Thyroid gland (tissue), 4 donors: ENCODE measurements around the gene RPAIN. TPM values are rescaled to one million over a fixed set of nuclear protein-coding genes. Genes with fewer than 3 reads are reported as not detected.

Experiments
- DNase-seq, 2 donors: peaks; one replicate each; pipeline ENCODE4 v3.0.0-alpha.2; 2019
- H3K27ac ChIP-seq, 3 donors: fragments of 200-600 bp; sonication (generic); 1 replicate in 2 of 3; 2 replicates in 1 of 3; pipeline ENCODE4 v1.5.1; 2016 to 2019; ENCODE audit warnings: mild to moderate bottlenecking in 1 of 3, moderate library complexity in 1 of 3
- H3K27me3 ChIP-seq: fragments of 200-600 bp; sonication (generic); one replicate; pipeline ENCODE4 v1.5.1; 2019
- H3K36me3 ChIP-seq, 2 donors: fragments of 200-600 bp; sonication (generic); one replicate each; pipeline ENCODE4 v1.5.1; 2016 to 2019
- H3K4me1 ChIP-seq, 2 donors: fragments of 200-600 bp; sonication (generic); one replicate each; pipeline ENCODE4 v1.5.1; 2017 to 2019
- H3K4me3 ChIP-seq, 3 donors: fragments of 200-600 bp; sonication (generic); replicated peaks in 1 of 3; 1 replicate in 2 of 3; 2 replicates in 1 of 3; pipeline ENCODE4 v1.5.1; 2016; ENCODE audit warnings: mild to moderate bottlenecking in 1 of 3
- H3K9me3 ChIP-seq: fragments of 200-600 bp; sonication (generic); one replicate; pipeline ENCODE4 v1.5.1; 2017
- POLR2A ChIP-seq, 2 donors: fragments of 450-650 bp; IDR thresholded peaks; one replicate each; pipeline ENCODE4 v1.6.1; 2017; ENCODE audit warnings: antibody characterized with exemption in 2 of 2, mild to moderate bottlenecking in 2 of 2, moderate library complexity in 1 of 2
- WGBS, 2 donors: methylation state at CpG; one replicate each; pipeline ENCODE4 v1.1.5; 2017; 5-methylcytosine and 5-hydroxymethylcytosine counted together
- intact Hi-C: fragments of 100-400 bp; cut with DNase I; formaldehyde crosslinking; loops from one replicate; pipeline ENCODE4 v1.15.1; 2023
- total RNA-seq, 4 donors: library from RNA; depleted of rRNA; stranded (reverse); fragments of >200 nt; gene quantifications; one replicate each; pipeline ENCODE4 v1.2.3, GENCODE V29; 2016
- TF ChIP-seq, protein P1 (sequence below), 6 experiments: fragments of 200-600 bp in 3 of 6; fragments of 450-650 bp in 3 of 6; sonication (generic) in 3 of 6; IDR thresholded peaks; one replicate each; pipeline ENCODE4 v1.5.1; 2016 to 2019; ENCODE audit warnings: antibody characterized with exemption in 6 of 6, mild to moderate bottlenecking in 2 of 6, inconsistent platforms in 1 of 6, moderate library complexity in 1 of 6

RPAIN gene
- total RNA-seq, 4 donors from 2014 or later: 33.9 to 67.1 (median 49.4) TPM

GRCh38 chr17:5416901-5417300 is 3.1 kb upstream of the RPAIN start:
- intact Hi-C loops: no loop called here
- TF ChIP-seq, protein P1, sequence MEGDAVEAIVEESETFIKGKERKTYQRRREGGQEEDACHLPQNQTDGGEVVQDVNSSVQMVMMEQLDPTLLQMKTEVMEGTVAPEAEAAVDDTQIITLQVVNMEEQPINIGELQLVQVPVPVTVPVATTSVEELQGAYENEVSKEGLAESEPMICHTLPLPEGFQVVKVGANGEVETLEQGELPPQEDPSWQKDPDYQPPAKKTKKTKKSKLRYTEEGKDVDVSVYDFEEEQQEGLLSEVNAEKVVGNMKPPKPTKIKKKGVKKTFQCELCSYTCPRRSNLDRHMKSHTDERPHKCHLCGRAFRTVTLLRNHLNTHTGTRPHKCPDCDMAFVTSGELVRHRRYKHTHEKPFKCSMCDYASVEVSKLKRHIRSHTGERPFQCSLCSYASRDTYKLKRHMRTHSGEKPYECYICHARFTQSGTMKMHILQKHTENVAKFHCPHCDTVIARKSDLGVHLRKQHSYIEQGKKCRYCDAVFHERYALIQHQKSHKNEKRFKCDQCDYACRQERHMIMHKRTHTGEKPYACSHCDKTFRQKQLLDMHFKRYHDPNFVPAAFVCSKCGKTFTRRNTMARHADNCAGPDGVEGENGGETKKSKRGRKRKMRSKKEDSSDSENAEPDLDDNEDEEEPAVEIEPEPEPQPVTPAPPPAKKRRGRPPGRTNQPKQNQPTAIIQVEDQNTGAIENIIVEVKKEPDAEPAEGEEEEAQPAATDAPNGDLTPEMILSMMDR (IDR thresholded peaks at IDR 0.05): no peak
- no peak for TF ChIP-seq POLR2A (IDR thresholded peaks at IDR 0.05)
- peaks cover 26 to 27% of the 10 kb centered on the region in 2 donors for H3K36me3 ChIP-seq
- H3K4me1 ChIP-seq: peaks cover 21 to 31% of the 10 kb centered on the region in 2 donors
- no peak overlapping the region for H3K27ac ChIP-seq
- DNase-seq: no peak
- H3K4me3 ChIP-seq: no peak overlapping the region
- no peaks in the 10 kb centered on the region for H3K9me3 ChIP-seq
- WGBS, 2 donors: 88 to 97% methylated on average over 2 of the region's 2 CpGs
- H3K27me3 ChIP-seq: no peaks in the 10 kb centered on the region

DNA sequence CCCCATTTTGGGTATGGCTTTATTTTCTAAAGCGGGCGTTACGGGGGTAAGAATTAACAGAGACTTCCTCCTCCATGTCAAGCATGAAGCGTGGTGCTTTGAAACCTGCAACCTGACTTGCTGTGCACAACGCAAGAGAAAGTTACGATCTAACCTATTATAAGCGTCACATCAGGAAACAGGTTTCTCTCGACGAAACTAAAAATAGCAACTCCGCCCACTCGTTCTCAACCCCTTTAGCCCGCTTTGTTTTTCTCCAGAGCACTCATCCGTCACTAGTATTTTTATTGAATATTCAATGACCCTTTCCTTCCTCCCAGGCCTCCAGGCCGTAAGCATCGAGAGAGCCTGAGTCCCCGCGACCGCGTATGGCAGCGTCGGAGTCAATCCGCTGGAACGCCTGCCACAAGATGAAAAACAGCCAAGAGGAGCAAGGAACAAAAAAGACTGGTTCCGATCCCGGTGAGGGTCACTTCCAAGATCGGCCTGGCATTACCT is 1.1 kb upstream of the RPAIN start:
- intact Hi-C loops: no loop called here

DNA sequence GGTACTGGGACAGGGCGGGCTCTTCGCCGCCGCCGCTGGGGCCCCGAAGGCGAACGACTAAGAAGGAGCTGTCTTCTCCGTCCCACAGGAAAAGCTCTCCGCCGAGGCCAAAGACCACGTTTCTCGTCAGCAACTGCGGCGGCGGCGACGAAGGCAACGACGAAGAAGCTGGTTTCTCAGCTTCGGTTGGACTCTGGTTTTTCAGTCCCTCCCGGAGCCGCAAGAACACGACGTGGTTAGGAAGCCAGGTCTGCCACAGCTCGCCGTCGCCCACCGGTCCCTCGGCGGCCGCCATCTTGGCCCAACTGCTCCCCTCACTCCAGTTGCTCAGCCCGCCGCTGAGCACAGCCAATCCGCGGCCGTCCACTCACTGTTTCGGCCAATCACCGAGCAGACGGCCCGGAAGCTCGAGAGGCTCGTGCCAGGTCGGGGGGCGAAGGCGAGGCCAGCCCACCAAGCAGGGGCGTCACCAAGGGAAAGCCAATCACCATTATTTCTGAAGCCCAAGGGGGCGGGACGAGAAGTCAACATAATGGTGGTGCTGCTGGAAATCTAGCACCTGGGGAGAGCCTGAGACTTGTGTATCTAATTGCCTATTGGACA is 525 bp upstream of the RPAIN start, which contains the start of gene NUP88:
Gene NUP88 (minus strand): TSS at position 307 of the 603 bp plus-strand sequence. CDS start 12 bp downstream, at position 295.
- Histone ChIP-seq H3K36me3 (peaks cover 16 to 19% of the 10 kb centered on the region in 2 donors), H3K27me3 (no peaks in the 10 kb centered on the region), H3K4me3 (peak within 1 kb of the TSS; percentile 50 to 91 (median 71)), H3K9me3 (no peaks in the 10 kb centered on the region), H3K4me1 (peaks cover 21 to 31% of the 10 kb centered on the region in 2 donors), H3K27ac (peak within 1 kb of the TSS; percentile 94 to 96 (median 95))
- intact Hi-C loops: no loop called here
- WGBS, 2 donors: 0 to 1% methylated on average over 12 to 21 of the region's 49 CpGs
- TF ChIP-seq POLR2A (IDR thresholded peaks at IDR 0.05): peak; percentile 81 to 82
- TF ChIP-seq, protein P1 (IDR thresholded peaks at IDR 0.05): no peak
- DNase-seq: peak; percentile 97 to 98

More for the DNA sequence above, 1.1 kb upstream of the RPAIN start:
- Histone ChIP-seq H3K27me3 (no peaks in the 10 kb centered on the region), H3K4me3 (peak overlapping the region; percentile 50 to 91 (median 71)), H3K4me1 (peaks cover 21 to 31% of the 10 kb centered on the region in 2 donors), H3K27ac (peak overlapping the region; percentile 94 to 96 (median 95)), H3K9me3 (no peaks in the 10 kb centered on the region), H3K36me3 (peaks cover 17 to 21% of the 10 kb centered on the region in 2 donors)
- WGBS, 2 donors: 0 to 1% methylated on average over 23 to 25 of the region's 26 CpGs
- peak in 1 of 2 donors; percentile 33 for TF ChIP-seq POLR2A (IDR thresholded peaks at IDR 0.05)
- TF ChIP-seq, protein P1 (IDR thresholded peaks at IDR 0.05): no peak
- DNase-seq: peak; percentile 80

DNA sequence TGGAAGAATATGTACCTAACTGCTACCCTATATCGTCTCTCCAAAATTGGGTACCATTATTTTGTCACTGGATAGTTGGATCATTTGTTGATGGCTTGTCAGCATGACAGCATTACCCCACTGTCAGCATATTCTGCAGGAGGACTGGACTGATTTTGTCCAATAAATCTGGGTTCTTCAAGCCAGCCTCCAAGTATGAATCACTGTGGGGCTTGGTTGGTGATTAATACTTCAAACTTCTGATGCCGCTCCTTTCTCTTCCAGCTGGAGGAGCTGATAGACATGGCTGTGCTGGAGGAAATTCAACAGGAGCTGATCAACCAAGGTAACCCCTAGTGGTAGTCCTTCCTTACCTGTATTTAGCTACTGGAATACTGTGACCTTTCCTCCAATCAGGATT is 2.5 kb downstream of the RPAIN start:
- Histone ChIP-seq H3K9me3 (no peaks in the 10 kb centered on the region), H3K27ac (no peak overlapping the region), H3K4me3 (no peak overlapping the region), H3K36me3 (peaks cover 22 to 38% of the 10 kb centered on the region in 2 donors), H3K27me3 (no peaks in the 10 kb centered on the region), H3K4me1 (peaks cover 15 to 19% of the 10 kb centered on the region in 2 donors)
- TF ChIP-seq, protein P1 (IDR thresholded peaks at IDR 0.05): no peak
- TF ChIP-seq POLR2A (IDR thresholded peaks at IDR 0.05): no peak
- 90 to 96% methylated on average over 2 of the region's 2 CpGs for WGBS, 2 donors
- intact Hi-C loops: no loop called here
- DNase-seq: no peak

- DNase-seq: no peak
- intact Hi-C loops: no loop called here
- peaks cover 9% of the 10 kb centered on the region in 2 donors for H3K4me1 ChIP-seq
- peaks cover 22 to 47% of the 10 kb centered on the region in 2 donors for H3K36me3 ChIP-seq
- TF ChIP-seq, protein P1 (IDR thresholded peaks at IDR 0.05): no peak
- TF ChIP-seq POLR2A (IDR thresholded peaks at IDR 0.05): no peak
- 76 to 77% methylated on average over 1 of the region's 1 CpG for WGBS, 2 donors
- no peaks in the 10 kb centered on the region for H3K9me3 ChIP-seq
- H3K27me3 ChIP-seq: no peaks in the 10 kb centered on the region
- H3K27ac ChIP-seq: no peak overlapping the region
- H3K4me3 ChIP-seq: no peak overlapping the region
Measured at GRCh38 chr17:5424909-5425308, 4.9 kb downstream of the RPAIN start.
